MM.1S (cell line): ENCODE data around the gene VNN1.

Experiments
- DNase-seq: peaks from one replicate; pipeline ENCODE4 v3.0.0-alpha.2; 2015
- H2AFZ ChIP-seq: fragments of 300-600 bp; sonication (generic); 2 replicates; pipeline ENCODE4 v1.6.0; 2016; ENCODE audit warnings: antibody characterized with exemption, low read length
- H3F3A ChIP-seq: fragments of 300-600 bp; sonication (generic); 2 replicates; pipeline ENCODE4 v1.6.1; 2016; ENCODE audit warnings: mild to moderate bottlenecking, antibody characterized with exemption, low read length, moderate library complexity, mixed read lengths; ENCODE audit not compliant: insufficient read depth
- H3K27ac ChIP-seq: fragments of 300-600 bp; sonication (generic); 2 replicates; pipeline ENCODE4 v1.5.1; 2016; ENCODE audit warnings: mild to moderate bottlenecking, low read length
- H3K27me3 ChIP-seq: fragments of 300-600 bp; sonication (generic); replicated peaks from 2 replicates; pipeline ENCODE4 v1.6.0; 2016; ENCODE audit warnings: low read length; ENCODE audit not compliant: insufficient read depth
- H3K36me3 ChIP-seq: fragments of 300-600 bp; sonication (generic); replicated peaks from 2 replicates; pipeline ENCODE4 v1.6.1; 2016; ENCODE audit warnings: mild to moderate bottlenecking, low read length, mixed read lengths; ENCODE audit not compliant: insufficient read depth
- H3K4me1 ChIP-seq: fragments of 300-600 bp; sonication (generic); 2 replicates; pipeline ENCODE4 v1.6.1; 2016; ENCODE audit warnings: low read length, mixed read lengths
- H3K4me2 ChIP-seq: fragments of 300-600 bp; sonication (generic); 2 replicates; pipeline ENCODE4 v1.6.0; 2016; ENCODE audit warnings: low read depth, low read length
- H3K4me3 ChIP-seq: fragments of 300-600 bp; sonication (generic); 2 replicates; pipeline ENCODE4 v1.5.1; 2016; ENCODE audit warnings: low read length, mixed read lengths
- H3K79me2 ChIP-seq: fragments of 300-600 bp; sonication (generic); 2 replicates; pipeline ENCODE4 v1.6.1; 2016; ENCODE audit warnings: mixed run types, low read length, mixed read lengths
- H3K9ac ChIP-seq: fragments of 300-600 bp; sonication (generic); 2 replicates; pipeline ENCODE4 v1.6.1; 2016; ENCODE audit warnings: low read length, mixed read lengths
- H3K9me2 ChIP-seq: fragments of 300-600 bp; sonication (generic); replicated peaks from 2 replicates; pipeline ENCODE4 v1.6.1; 2016; ENCODE audit warnings: mild to moderate bottlenecking, low read length, mixed read lengths; ENCODE audit not compliant: insufficient read depth
- H3K9me3 ChIP-seq: fragments of 300-600 bp; sonication (generic); replicated peaks from 2 replicates; pipeline ENCODE4 v1.6.1; 2016; ENCODE audit warnings: mild to moderate bottlenecking, low read length, mixed read lengths; ENCODE audit not compliant: insufficient read depth
- H4K20me1 ChIP-seq: fragments of 300-600 bp; sonication (generic); 2 replicates; pipeline ENCODE4 v1.6.1; 2016; ENCODE audit warnings: mild to moderate bottlenecking, low read length, moderate library complexity, mixed read lengths; ENCODE audit not compliant: insufficient read depth
- CTCF ChIP-seq: fragments of 300-600 bp; sonication (generic); IDR thresholded peaks from 2 replicates; pipeline ENCODE4 v1.5.1; 2016; ENCODE audit warnings: antibody characterized with exemption, low read length, mixed read lengths
- EZH2 ChIP-seq: fragments of 300-600 bp; sonication (generic); optimal IDR thresholded peaks from 2 replicates; pipeline ENCODE3; 2017; ENCODE audit warnings: low read depth, mild to moderate bottlenecking, antibody characterized with exemption, low read length, mixed read lengths
- EZH2phosphoT487 ChIP-seq: fragments of 300-600 bp; sonication (generic); IDR thresholded peaks from 2 replicates; pipeline ENCODE4 v1.6.1; 2018; ENCODE audit warnings: antibody characterized with exemption, low read length

VNN1 gene

GRCh38 chr6:132671295-132671694 is 42.6 kb downstream of the VNN1 start:
- no peaks in the 10 kb centered on the region for H3K27me3 ChIP-seq
- H3K79me2 ChIP-seq, result no peaks in the 10 kb centered on the region
- no peaks in the 10 kb centered on the region for H3K36me3 ChIP-seq
- TF ChIP-seq EZH2phosphoT487 (no peak), CTCF (no peak), EZH2 (no peak)
- no peaks in the 10 kb centered on the region for H4K20me1 ChIP-seq
- no peak overlapping the region for H3K27ac ChIP-seq
- H2AFZ ChIP-seq, result no peak overlapping the region
- H3K4me1 ChIP-seq, result no peaks in the 10 kb centered on the region
- H3K4me3 ChIP-seq, result no peak overlapping the region
- H3F3A ChIP-seq, result no peaks in the 10 kb centered on the region
- H3K4me2 ChIP-seq, result no peak overlapping the region
- no peak for DNase-seq
- H3K9me3 ChIP-seq, result no peaks in the 10 kb centered on the region
- H3K9me2 ChIP-seq, result no peaks in the 10 kb centered on the region
- H3K9ac ChIP-seq, result no peak overlapping the region

GRCh38 chr6:132669690-132670291 is 44.1 kb downstream of the VNN1 start:
- Histone ChIP-seq H3F3A (no peaks in the 10 kb centered on the region), H3K9me2 (no peaks in the 10 kb centered on the region), H3K36me3 (no peaks in the 10 kb centered on the region), H3K27ac (no peak overlapping the region), H4K20me1 (no peaks in the 10 kb centered on the region), H3K4me2 (peak overlapping the region; percentile 51; the same call in 1 of the 2 replicates), H3K79me2 (no peaks in the 10 kb centered on the region), H3K9ac (no peak overlapping the region), H3K4me1 (no peaks in the 10 kb centered on the region), H3K4me3 (0 out of 2 replicates have a peak overlapping the region, but pooled peaks have one; percentile 5), H3K9me3 (no peaks in the 10 kb centered on the region), H2AFZ (peak overlapping the region; percentile 71), H3K27me3 (no peaks in the 10 kb centered on the region)
- DNase-seq, result peak; percentile 56
- TF ChIP-seq EZH2phosphoT487 (no peak), EZH2 (no peak), CTCF (peak; percentile 64)

- H2AFZ ChIP-seq, result no peak overlapping the region
- H3K4me2 ChIP-seq, result no peak overlapping the region
- H4K20me1 ChIP-seq, result no peaks in the 10 kb centered on the region
- no peaks in the 10 kb centered on the region for H3K36me3 ChIP-seq
- no peaks in the 10 kb centered on the region for H3K9me3 ChIP-seq
- no peaks in the 10 kb centered on the region for H3K4me1 ChIP-seq
- H3K9me2 ChIP-seq, result no peaks in the 10 kb centered on the region
- no peak overlapping the region for H3K4me3 ChIP-seq
- H3F3A ChIP-seq, result no peaks in the 10 kb centered on the region
- no peak overlapping the region for H3K9ac ChIP-seq
- no peak overlapping the region for H3K27ac ChIP-seq
- no peak for DNase-seq
- TF ChIP-seq EZH2phosphoT487, result no peak
- TF ChIP-seq EZH2, result no peak
- TF ChIP-seq CTCF, result no peak
- H3K79me2 ChIP-seq, result no peaks in the 10 kb centered on the region
- no peaks in the 10 kb centered on the region for H3K27me3 ChIP-seq
Observed at GRCh38 chr6:132666118-132666517, 47.7 kb downstream of the VNN1 start.
